Neural crest cell (in vitro differentiated cells): ENCODE data around the gene RAB36. TPM values are rescaled to one million over a fixed set of nuclear protein-coding genes. Genes with fewer than 3 reads are reported as not detected.

Source experiments
- DNase-seq: peaks from one replicate; pipeline ENCODE4 v3.0.0; 2021; ENCODE audit warnings: low read depth, mixed read lengths, low spot score
- H3K27ac Mint-ChIP-seq: one replicate; pipeline ENCODE4 v1.8.0; 2021; ENCODE audit warnings: mild to moderate bottlenecking, mixed read lengths; ENCODE audit not compliant: unreplicated experiment
- H3K27me3 Mint-ChIP-seq: 2 replicates; pipeline ENCODE4 v1.8.0; 2021; ENCODE audit warnings: low read depth, mild to moderate bottlenecking, mixed read lengths
- H3K36me3 Mint-ChIP-seq: 2 replicates; pipeline ENCODE4 v1.8.0; 2021; ENCODE audit warnings: low read depth, mild to moderate bottlenecking, mixed read lengths
- H3K4me1 Mint-ChIP-seq: 2 replicates; pipeline ENCODE4 v1.8.0; 2021; ENCODE audit warnings: mixed read lengths
- H3K4me3 Mint-ChIP-seq: one replicate; pipeline ENCODE4 v1.8.0; 2021; ENCODE audit warnings: mild to moderate bottlenecking, mixed read lengths
- H3K9me3 Mint-ChIP-seq: 2 replicates; pipeline ENCODE4 v1.8.0; 2021; ENCODE audit warnings: mixed read lengths
- CTCF ChIP-seq: fragments of 200-600 bp; sonication (generic); conservative IDR thresholded peaks from 2 replicates; pipeline ENCODE4 v1.5.0; 2021; ENCODE audit warnings: antibody characterized with exemption, mild to moderate bottlenecking
- total RNA-seq: library from RNA; stranded (reverse); gene quantifications from 2 replicates; pipeline ENCODE4 v1.2.1, GENCODE V29; 2021

Gene RAB36
- total RNA-seq, 1 donor from 2014 or later, result 14.4 TPM

DNA sequence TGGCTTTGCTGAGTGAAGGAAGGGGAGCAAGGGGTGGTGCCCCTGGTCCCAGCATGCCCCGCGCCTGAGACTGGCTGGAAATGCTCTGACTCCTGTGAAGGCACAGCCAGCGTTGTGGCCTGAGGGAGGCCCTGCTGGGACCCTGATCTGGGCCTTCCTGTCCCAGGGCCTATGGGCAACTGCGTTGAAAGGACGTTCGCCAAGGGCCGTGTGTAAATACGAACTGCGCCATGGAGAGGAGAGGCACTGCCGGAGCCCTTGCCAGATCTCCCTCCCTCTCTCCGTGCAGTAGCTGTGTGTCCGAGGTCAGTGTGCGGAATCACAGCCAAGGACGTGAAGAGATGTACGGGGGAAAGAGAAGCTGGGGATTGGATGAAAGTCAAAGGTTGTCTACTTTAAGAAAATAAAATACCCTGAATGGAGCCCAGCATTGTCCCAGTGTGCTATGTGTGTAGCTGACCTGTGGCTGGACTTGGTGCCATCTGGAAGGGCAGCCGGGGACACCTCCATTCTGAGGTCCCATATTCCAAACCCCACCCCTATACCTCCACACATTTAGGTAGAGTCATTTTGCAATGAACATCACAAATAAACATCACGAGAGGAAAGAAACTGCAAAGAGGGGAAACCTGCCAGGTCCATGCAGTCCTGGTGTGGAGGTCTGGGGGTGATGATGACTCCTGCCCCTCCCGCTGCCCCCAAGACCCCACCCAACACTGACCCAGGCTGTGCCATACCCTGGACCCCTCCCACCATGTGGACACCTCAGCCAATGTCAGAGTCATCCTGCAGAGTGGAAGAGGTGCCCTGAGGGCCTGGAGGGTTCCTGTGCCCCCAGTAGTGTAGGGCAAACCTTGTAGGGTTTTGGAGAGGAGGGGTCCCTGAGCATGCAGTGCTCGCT is 20.4 kb upstream of the RAB36 start:
- H3K4me1 Mint-ChIP-seq, result peaks cover 6% of the 10 kb centered on the region
- no peak overlapping the region for H3K27ac Mint-ChIP-seq
- H3K9me3 Mint-ChIP-seq, result no peaks in the 10 kb centered on the region
- no peak for DNase-seq
- no peaks in the 10 kb centered on the region for H3K36me3 Mint-ChIP-seq
- TF ChIP-seq CTCF, result no peak
- H3K27me3 Mint-ChIP-seq, result peaks cover 3% of the 10 kb centered on the region
- H3K4me3 Mint-ChIP-seq, result no peak overlapping the region

DNA sequence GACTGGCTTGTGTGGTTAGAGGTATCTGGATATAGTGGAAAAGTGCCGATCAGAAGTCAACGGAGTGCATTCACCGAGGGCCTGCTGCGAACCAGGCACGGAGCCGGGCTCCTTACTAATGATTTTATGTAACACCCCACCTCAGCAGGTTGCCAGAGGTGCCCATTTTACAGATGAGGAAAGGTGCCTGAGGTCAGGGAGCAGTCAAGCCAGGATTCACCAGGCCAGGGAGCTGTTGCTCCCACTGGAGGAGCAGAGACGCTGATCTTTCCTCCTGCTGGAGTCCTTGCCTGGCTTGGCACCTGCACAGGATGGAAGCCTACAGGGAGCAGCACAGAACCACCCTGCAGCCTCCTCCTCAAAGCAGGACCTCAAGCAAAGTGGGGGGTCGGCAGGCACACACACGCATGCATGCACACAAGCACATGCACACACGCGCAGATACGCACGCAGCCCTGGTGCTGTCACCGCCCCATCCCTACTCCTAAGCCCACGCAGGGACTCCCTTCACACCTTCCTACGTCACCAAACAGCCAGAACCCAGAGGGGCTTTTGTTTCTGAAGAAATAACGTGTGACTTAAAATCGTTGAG is 19.7 kb upstream of the RAB36 start:
- H3K4me3 Mint-ChIP-seq, result no peak overlapping the region
- no peaks in the 10 kb centered on the region for H3K9me3 Mint-ChIP-seq
- peaks cover 6% of the 10 kb centered on the region for H3K4me1 Mint-ChIP-seq
- TF ChIP-seq CTCF, result no peak
- no peak for DNase-seq
- no peak overlapping the region for H3K27ac Mint-ChIP-seq
- H3K36me3 Mint-ChIP-seq, result no peaks in the 10 kb centered on the region
- H3K27me3 Mint-ChIP-seq, result peaks cover 3% of the 10 kb centered on the region

DNA sequence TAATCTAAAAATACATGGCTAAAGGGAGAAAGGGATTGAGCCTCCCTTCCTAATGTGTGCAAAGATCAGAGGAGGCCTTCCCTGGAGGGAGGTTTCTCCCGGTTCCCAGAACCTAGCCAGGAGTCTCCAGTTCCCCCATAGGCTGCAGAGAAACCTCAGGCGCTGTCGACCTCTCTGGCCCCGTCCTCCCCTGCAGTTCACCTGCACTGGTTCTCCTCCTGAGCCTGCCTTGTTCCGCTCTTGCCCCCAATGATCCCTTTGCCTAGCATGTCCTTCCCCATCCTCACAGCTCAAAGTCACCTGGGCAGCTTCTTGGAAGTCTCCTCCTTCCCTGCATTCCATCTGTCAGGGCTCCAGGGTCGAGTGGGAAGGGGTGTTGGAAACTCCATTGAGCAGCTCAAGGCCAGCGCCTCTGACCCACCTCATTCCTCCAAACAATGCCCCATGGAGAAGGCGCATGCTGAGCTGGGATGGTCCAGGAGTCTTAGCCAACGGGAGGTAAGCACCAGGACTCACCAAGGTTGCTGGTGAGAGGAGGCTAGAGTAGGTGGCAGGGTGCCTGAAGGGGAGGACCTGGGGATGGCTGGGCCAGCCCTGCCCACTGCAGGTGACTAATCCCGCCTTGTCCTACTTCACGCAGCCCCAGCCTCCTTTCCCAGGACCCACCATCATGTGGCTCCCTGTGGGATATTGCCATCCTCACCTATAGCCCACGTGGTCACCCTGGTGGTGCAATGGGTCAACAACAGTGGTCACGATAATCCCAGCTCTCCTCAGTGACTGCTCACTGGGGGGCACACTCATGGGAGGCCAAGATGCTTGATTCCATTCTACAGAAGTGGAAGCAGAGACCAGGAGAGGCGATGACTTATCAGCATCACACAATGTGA is 18.9 kb upstream of the RAB36 start:
- peaks cover 3% of the 10 kb centered on the region for H3K27me3 Mint-ChIP-seq
- peaks cover 6% of the 10 kb centered on the region for H3K4me1 Mint-ChIP-seq
- no peak overlapping the region for H3K27ac Mint-ChIP-seq
- H3K36me3 Mint-ChIP-seq, result no peaks in the 10 kb centered on the region
- no peaks in the 10 kb centered on the region for H3K9me3 Mint-ChIP-seq
- DNase-seq, result no peak
- no peak for TF ChIP-seq CTCF
- H3K4me3 Mint-ChIP-seq, result no peak overlapping the region

DNA sequence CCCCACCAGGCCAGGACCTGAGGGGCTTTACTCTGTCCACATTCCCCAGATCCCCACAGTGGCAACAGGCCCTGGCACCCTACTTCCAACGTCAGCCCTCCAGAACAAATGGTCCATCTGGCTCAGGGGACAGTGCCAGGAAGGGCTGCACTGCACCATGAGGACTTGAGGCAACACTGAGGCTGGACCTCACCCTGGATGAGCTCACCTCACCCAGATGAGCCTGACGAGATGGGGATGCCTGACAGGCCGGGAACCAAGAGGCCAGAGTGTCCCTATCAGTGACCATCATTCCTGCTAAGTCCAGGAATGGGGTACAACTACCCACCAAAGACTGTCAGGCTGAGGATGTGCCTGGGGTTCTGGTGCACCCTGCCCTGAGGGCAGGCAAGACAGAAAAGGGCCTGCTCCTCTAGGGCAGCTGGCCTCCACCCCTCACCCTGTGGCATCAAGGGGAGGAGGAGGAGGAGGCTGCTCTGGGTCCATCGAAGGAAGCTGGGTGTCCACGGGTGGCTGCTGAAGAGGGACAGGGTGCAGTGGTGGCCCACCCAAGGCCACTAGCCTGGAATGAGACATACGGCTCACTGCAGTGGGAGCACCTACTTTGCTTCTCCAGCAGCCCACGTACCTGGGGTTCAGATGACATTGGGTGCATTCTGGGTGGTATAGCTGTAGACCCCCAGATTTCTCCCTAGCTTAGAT is 18.1 kb upstream of the RAB36 start:
- no peak for TF ChIP-seq CTCF
- peaks cover 3% of the 10 kb centered on the region for H3K27me3 Mint-ChIP-seq
- no peaks in the 10 kb centered on the region for H3K36me3 Mint-ChIP-seq
- no peaks in the 10 kb centered on the region for H3K9me3 Mint-ChIP-seq
- H3K4me1 Mint-ChIP-seq, result peaks cover 6% of the 10 kb centered on the region
- DNase-seq, result no peak
- no peak overlapping the region for H3K27ac Mint-ChIP-seq
- H3K4me3 Mint-ChIP-seq, result no peak overlapping the region

GRCh38 chr22:23127788-23128187 is 17.5 kb upstream of the RAB36 start:
- Mint-ChIP-seq H3K9me3 (no peaks in the 10 kb centered on the region), H3K27me3 (peaks cover 3% of the 10 kb centered on the region), H3K4me3 (no peak overlapping the region), H3K36me3 (no peaks in the 10 kb centered on the region), H3K4me1 (peaks cover 6% of the 10 kb centered on the region), H3K27ac (no peak overlapping the region)
- no peak for TF ChIP-seq CTCF
- DNase-seq, result no peak
